Activated CD8-positive, alpha-beta memory T cell treated with anti-CD3 and anti-CD28 coated beads, Interleukin-2, amount 10 ng/mL, durations not matched to agents 7 days and 5 days (primary cell): ENCODE data around the gene DNAJC3. TPM values are rescaled to one million over a fixed set of nuclear protein-coding genes. Genes with fewer than 3 reads are reported as not detected.
"Not testable (repeated sequence)": the region's sequence is repeated elsewhere in the genome, so short reads cannot be mapped to it uniquely, and the experiment has no call there.

Experiments used
- ATAC-seq: fragments of 150-1000 bp; cut with Tn5 transposase; one replicate; pipeline ENCODE4 v1.10.0; 2021; ENCODE audit warnings: moderate library complexity
- CTCF ChIA-PET: fragments of 350-600 bp; sonication (Branson Sonifier 250); formaldehyde crosslinking; loops from one replicate; lab custom pipeline; 2021; ENCODE audit warnings: antibody characterized with exemption; lab: Charles Lee
- DNase-seq: peaks from one replicate; pipeline ENCODE4 v3.0.0-alpha.2; 2020
- H3K27ac Mint-ChIP-seq: one replicate; pipeline ENCODE4 v1.8.0; 2021; ENCODE audit warnings: mild to moderate bottlenecking, mixed read lengths
- H3K27me3 Mint-ChIP-seq: one replicate; pipeline ENCODE4 v1.8.0; 2021; ENCODE audit warnings: mixed read lengths
- H3K36me3 Mint-ChIP-seq: one replicate; pipeline ENCODE4 v1.8.0; 2021; ENCODE audit warnings: mild to moderate bottlenecking, mixed read lengths
- H3K4me1 Mint-ChIP-seq: one replicate; pipeline ENCODE4 v1.8.0; 2021; ENCODE audit warnings: mixed read lengths
- H3K4me3 Mint-ChIP-seq: one replicate; pipeline ENCODE4 v1.8.0; 2021; ENCODE audit warnings: mild to moderate bottlenecking, moderate library complexity, mixed read lengths
- H3K9me3 Mint-ChIP-seq: one replicate; pipeline ENCODE4 v1.8.0; 2022; ENCODE audit warnings: low read depth, mixed read lengths
- total RNA-seq, 2 experiments: library from RNA; stranded (reverse); gene quantifications; one replicate each; pipeline ENCODE4 v1.2.3, GENCODE V29; 2021

Gene DNAJC3
- total RNA-seq, 2 experiments from 2014 or later: 13.0 to 21.0 TPM

DNA sequence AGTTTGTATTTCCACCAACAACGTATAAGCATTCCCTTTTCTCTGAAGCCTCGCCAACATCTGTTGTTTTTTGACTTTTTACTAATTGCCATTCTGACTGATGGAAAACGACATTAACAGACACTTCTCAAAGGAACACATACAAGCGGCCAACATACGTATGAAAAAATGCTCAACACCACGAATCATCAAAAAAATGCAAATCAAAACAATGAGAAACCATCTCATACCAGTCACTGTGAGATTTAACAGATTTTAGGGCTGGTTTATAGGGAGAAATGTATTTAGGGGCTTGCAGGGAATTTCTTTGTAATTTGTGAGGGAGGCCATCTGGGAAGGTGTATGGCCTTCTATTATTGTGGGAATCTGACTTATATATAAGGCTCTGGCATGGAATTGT lies 29.6 kb upstream of the DNAJC3 start:
- H3K36me3 Mint-ChIP-seq: no peaks in the 10 kb centered on the region
- no peak for DNase-seq
- peaks cover 39% of the 10 kb centered on the region for H3K27me3 Mint-ChIP-seq
- no peaks in the 10 kb centered on the region for H3K9me3 Mint-ChIP-seq
- no peak overlapping the region for H3K4me3 Mint-ChIP-seq
- CTCF ChIA-PET: no interaction called here
- no peak overlapping the region for H3K27ac Mint-ChIP-seq
- peaks cover 9% of the 10 kb centered on the region for H3K4me1 Mint-ChIP-seq
- no peak for ATAC-seq

DNA sequence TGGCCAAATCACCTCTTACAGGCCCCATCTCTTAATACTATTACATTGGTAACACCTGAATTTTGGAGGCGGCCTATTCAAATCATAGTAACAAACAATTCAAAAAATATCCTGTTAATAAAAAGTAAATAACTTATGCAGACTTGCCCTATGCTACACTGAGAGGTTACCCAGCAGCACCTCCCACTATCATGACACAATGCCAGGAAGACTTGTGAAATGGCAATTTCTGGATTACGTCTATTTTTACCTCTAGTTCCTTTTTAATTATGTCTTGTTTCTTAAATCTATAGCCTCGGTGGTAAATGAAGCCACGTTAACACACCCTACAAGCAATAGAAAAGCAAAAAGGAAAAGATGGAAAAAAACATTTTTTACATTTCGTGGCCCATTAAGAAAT lies 26.2 kb upstream of the DNAJC3 start:
- Mint-ChIP-seq H3K9me3 (no peaks in the 10 kb centered on the region), H3K36me3 (no peaks in the 10 kb centered on the region), H3K27me3 (peaks cover 28% of the 10 kb centered on the region), H3K27ac (no peak overlapping the region), H3K4me1 (no peaks in the 10 kb centered on the region), H3K4me3 (no peak overlapping the region)
- DNase-seq (no peak), ATAC-seq (no peak)
- CTCF ChIA-PET: no interaction called here

DNA sequence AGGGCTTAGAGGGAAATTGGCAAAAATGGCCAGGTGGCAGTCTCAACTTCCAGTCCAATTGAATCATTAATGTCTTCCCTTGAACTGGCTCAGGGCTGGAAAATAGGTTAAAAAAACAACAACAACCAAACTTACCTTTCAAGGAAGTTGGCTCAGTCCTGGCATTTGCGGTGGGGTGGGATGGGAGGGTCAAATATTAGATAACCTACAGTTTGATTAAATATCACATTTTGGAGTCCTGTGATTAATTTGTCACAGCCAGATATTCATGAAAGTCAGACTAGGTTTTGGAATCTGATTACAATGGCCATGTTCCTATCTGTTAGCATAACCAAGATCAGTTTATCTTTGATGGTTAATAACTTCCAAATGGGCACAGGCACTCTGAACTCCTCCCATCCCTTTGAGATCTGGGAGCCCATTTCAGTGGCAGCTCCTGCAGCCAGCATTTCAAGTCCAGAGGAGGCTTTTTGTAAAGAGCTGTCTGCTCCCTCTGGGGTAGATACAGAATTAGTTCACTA lies 24.6 kb upstream of the DNAJC3 start:
- Mint-ChIP-seq H3K9me3 (no peaks in the 10 kb centered on the region), H3K27me3 (peaks cover 26% of the 10 kb centered on the region), H3K27ac (no peak overlapping the region), H3K4me1 (no peaks in the 10 kb centered on the region), H3K4me3 (no peak overlapping the region), H3K36me3 (no peaks in the 10 kb centered on the region)
- DNase-seq (no peak), ATAC-seq (no peak)
- CTCF ChIA-PET: no interaction called here

- H3K27me3 Mint-ChIP-seq: peaks cover 25% of the 10 kb centered on the region
- DNase-seq: no peak
- CTCF ChIA-PET: no interaction called here
- H3K9me3 Mint-ChIP-seq: no peaks in the 10 kb centered on the region
- ATAC-seq: no peak
- no peak overlapping the region for H3K27ac Mint-ChIP-seq
- H3K4me3 Mint-ChIP-seq: no peak overlapping the region
- no peaks in the 10 kb centered on the region for H3K36me3 Mint-ChIP-seq
- H3K4me1 Mint-ChIP-seq: no peaks in the 10 kb centered on the region
Measured at GRCh38 chr13:95652821-95653220, 24.1 kb upstream of the DNAJC3 start.

GRCh38 chr13:95656386-95657015 lies 20.4 kb upstream of the DNAJC3 start:
- ATAC-seq (no peak), DNase-seq (no peak)
- Mint-ChIP-seq H3K4me3 (no peak overlapping the region), H3K36me3 (no peaks in the 10 kb centered on the region), H3K4me1 (no peaks in the 10 kb centered on the region), H3K27ac (no peak overlapping the region), H3K27me3 (peaks cover 23% of the 10 kb centered on the region), H3K9me3 (no peaks in the 10 kb centered on the region)
- CTCF ChIA-PET: no interaction called here

- no peak for DNase-seq
- CTCF ChIA-PET: no interaction called here
- H3K4me3 Mint-ChIP-seq: no peak overlapping the region
- H3K36me3 Mint-ChIP-seq: no peaks in the 10 kb centered on the region
- H3K4me1 Mint-ChIP-seq: no peaks in the 10 kb centered on the region
- H3K9me3 Mint-ChIP-seq: no peaks in the 10 kb centered on the region
- no peak for ATAC-seq
- H3K27ac Mint-ChIP-seq: no peak overlapping the region
- H3K27me3 Mint-ChIP-seq: peaks cover 23% of the 10 kb centered on the region
Measured at GRCh38 chr13:95659500-95659899, 17.4 kb upstream of the DNAJC3 start.

GRCh38 chr13:95660981-95661581 lies 15.9 kb upstream of the DNAJC3 start:
- H3K27ac Mint-ChIP-seq: no peak overlapping the region
- no peak for ATAC-seq
- H3K4me3 Mint-ChIP-seq: no peak overlapping the region
- DNase-seq: no peak
- peaks cover 2% of the 10 kb centered on the region for H3K9me3 Mint-ChIP-seq
- H3K27me3 Mint-ChIP-seq: peaks cover 38% of the 10 kb centered on the region
- no peaks in the 10 kb centered on the region for H3K36me3 Mint-ChIP-seq
- no peaks in the 10 kb centered on the region for H3K4me1 Mint-ChIP-seq
- CTCF ChIA-PET: interaction anchor here (1.3 to 1.8 kb wide), 3 partner anchors 10 to 37 kb away, joined by 5 to 8 read pairs (median 8); partner anchors contain the start of gene DNAJC3

DNA sequence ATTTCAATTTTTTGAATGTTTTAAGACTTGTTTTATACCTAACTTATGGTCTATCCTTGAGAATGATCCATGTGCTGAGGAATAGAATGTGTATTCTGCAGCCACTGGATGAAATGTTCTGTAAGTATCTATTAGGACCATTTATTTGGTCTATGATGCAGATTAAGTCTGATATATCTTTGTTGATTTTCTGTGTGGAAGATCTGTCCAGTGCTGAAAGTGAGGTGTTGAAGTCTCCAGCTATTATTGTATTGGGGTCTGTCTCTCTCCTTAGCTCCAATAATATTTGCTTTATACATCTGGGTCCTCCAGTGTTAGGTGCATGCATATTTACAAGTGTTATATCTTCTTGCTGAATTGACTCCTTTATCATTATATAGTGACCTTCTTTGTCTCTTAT lies 9.7 kb upstream of the DNAJC3 start:
- DNase-seq, H3K4me1 Mint-ChIP-seq, ATAC-seq, H3K27ac Mint-ChIP-seq, CTCF ChIA-PET, H3K9me3 Mint-ChIP-seq, H3K36me3 Mint-ChIP-seq, H3K4me3 Mint-ChIP-seq: not testable (repeated sequence)
- H3K27me3 Mint-ChIP-seq: peaks cover 59% of the 10 kb centered on the region

DNA sequence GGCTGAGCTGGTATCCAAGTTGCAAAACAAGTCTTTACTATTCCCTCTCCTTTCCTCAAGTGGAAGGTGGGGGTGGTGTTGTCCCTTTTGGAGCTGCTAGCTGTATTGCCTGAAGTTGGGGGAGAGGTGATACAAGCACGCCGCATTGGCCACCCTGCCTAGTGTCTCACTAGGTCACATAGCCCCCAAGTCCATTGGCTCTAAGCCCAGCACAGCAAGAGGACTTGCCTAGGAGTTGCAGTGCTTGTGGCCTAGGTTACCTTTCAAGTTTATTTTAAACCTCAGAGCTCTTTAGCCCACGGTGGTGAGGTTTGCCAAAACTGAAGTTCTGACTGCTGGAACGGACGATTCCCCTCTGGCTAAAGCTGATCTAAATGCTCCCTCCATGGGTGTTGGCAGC lies 5.3 kb upstream of the DNAJC3 start:
- ATAC-seq (no peak), DNase-seq (no peak)
- Mint-ChIP-seq H3K36me3 (peaks cover 3% of the 10 kb centered on the region), H3K4me3 (no peak overlapping the region), H3K27me3 (peaks cover 26% of the 10 kb centered on the region), H3K27ac (no peak overlapping the region), H3K9me3 (peaks cover 6% of the 10 kb centered on the region), H3K4me1 (peaks cover 17% of the 10 kb centered on the region)
- CTCF ChIA-PET: interaction anchor here (2.2 kb wide), 1 partner anchor 11 kb away, joined by 8 read pairs; no protein-coding TSS in a partner anchor

- peaks cover 10% of the 10 kb centered on the region for H3K36me3 Mint-ChIP-seq
- peaks cover 35% of the 10 kb centered on the region for H3K4me1 Mint-ChIP-seq
- CTCF ChIA-PET: interaction anchor here (1.6 kb wide), 1 partner anchor 16 kb away, joined by 5 read pairs; no protein-coding TSS in a partner anchor
- H3K27me3 Mint-ChIP-seq: no peaks in the 10 kb centered on the region
- H3K9me3 Mint-ChIP-seq: peaks cover 3% of the 10 kb centered on the region
- DNase-seq (peak; percentile 58), ATAC-seq (no peak)
- peak overlapping the region; percentile 92 for H3K27ac Mint-ChIP-seq
- peak overlapping the region; percentile 95 for H3K4me3 Mint-ChIP-seq
Measured at GRCh38 chr13:95676105-95676761, 706 bp upstream of the DNAJC3 start.

DNA sequence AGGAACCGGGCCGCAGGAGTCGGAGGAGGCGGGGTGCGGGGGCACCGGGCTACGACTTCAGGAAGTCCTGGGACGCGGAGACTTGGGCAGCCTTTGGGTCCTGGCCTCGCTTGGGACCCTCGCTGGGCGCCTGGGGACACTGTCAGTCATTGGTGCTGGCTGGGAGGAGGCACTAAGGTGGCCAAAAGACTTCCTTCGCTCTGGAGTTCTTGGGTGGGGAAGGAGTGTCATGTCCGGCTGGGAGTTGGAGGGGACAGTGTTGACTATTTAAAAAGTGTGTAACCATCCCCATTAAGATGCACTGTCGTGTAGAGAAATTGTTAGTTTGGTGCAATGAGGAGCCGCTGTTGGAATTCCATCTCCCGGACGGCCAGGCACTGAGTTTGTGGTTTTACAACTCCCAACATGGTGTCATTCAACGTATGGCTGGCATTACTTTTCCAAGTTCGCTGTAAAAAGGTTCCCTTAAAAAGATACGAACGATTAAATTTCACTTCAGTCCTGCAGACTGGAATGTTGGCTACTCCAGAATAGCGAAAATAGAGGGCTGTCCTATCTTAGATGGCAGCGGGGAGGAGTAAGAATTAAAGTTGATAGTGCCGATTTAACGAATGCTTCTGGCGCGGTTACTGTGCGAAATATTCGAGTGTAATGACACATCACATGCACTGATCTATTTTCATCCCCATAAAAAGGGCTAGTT lies 776 bp downstream of the DNAJC3 start:
- H3K27me3 Mint-ChIP-seq: no peaks in the 10 kb centered on the region
- peaks cover 15% of the 10 kb centered on the region for H3K36me3 Mint-ChIP-seq
- peak overlapping the region; percentile 81 for H3K27ac Mint-ChIP-seq
- peak overlapping the region; percentile 95 for H3K4me3 Mint-ChIP-seq
- H3K9me3 Mint-ChIP-seq: no peaks in the 10 kb centered on the region
- DNase-seq (no peak), ATAC-seq (no peak)
- CTCF ChIA-PET: interaction anchor here (1.6 kb wide), 1 partner anchor 17 kb away, joined by 5 read pairs; no protein-coding TSS in a partner anchor
- peaks cover 38% of the 10 kb centered on the region for H3K4me1 Mint-ChIP-seq

DNA sequence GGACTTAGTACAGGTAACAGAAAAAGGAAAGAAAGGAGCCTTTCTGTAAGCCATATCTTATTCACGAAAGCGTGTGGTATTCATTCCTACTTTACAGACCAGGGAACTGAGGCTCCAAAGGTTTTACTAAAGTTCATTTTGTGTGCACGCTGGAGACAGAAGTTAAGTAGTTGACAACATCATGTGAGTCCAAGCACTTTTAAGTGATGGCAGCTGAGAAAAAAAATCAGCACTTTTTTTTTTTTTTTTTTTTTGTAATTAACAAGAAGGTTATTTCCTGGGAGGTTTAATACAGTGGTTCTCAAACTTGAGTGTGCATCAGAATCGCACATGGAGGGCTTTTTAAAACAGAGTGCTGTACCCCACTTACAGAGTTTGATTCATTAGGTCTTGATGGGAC lies 2.0 kb downstream of the DNAJC3 start:
- ATAC-seq: no peak
- peaks cover 37% of the 10 kb centered on the region for H3K4me1 Mint-ChIP-seq
- DNase-seq: no peak
- CTCF ChIA-PET: no interaction called here
- no peaks in the 10 kb centered on the region for H3K27me3 Mint-ChIP-seq
- peak overlapping the region; percentile 46 for H3K27ac Mint-ChIP-seq
- peak overlapping the region; percentile 95 for H3K4me3 Mint-ChIP-seq
- H3K36me3 Mint-ChIP-seq: peaks cover 14% of the 10 kb centered on the region
- no peaks in the 10 kb centered on the region for H3K9me3 Mint-ChIP-seq

GRCh38 chr13:95679722-95680121 lies 2.8 kb downstream of the DNAJC3 start:
- no peak for DNase-seq
- no peak overlapping the region for H3K27ac Mint-ChIP-seq
- ATAC-seq: no peak
- CTCF ChIA-PET: interaction anchor here (1.0 kb wide), 1 partner anchor 28 kb away, joined by 3 read pairs; no protein-coding TSS in a partner anchor
- H3K9me3 Mint-ChIP-seq: no peaks in the 10 kb centered on the region
- no peak overlapping the region for H3K4me3 Mint-ChIP-seq
- H3K4me1 Mint-ChIP-seq: peaks cover 36% of the 10 kb centered on the region
- peaks cover 17% of the 10 kb centered on the region for H3K36me3 Mint-ChIP-seq
- H3K27me3 Mint-ChIP-seq: no peaks in the 10 kb centered on the region
